ENCODE results near the gene PLCL1. TPM values are rescaled to one million over a fixed set of nuclear protein-coding genes. Genes with fewer than 3 reads are reported as not detected.

PLCL1 gene
- total RNA-seq, 1 donor from 2014 or later = 78.6 TPM

- Histone ChIP-seq H3K27ac (replicated peaks) (no peak overlapping the region), H3K4me1 (peaks cover 48% of the 10 kb centered on the region), H3K9me3 (replicated peaks) (no peaks in the 10 kb centered on the region), H3K36me3 (no peaks in the 10 kb centered on the region), H3K4me3 (no peak overlapping the region), H3K27me3 (ENCODE audit: low read depth) (no peaks in the 10 kb centered on the region)
- intact Hi-C loops (cut with micrococcal nuclease) = no loop called here
- DNase-seq = no peak
- TF ChIP-seq CTCF (IDR thresholded peaks at IDR 0.05; ENCODE audit: borderline replicate concordance) = no peak
These were observed 130.5 kb downstream of the PLCL1 start for GRCh38 chr2:197934934-197935289.

DNA sequence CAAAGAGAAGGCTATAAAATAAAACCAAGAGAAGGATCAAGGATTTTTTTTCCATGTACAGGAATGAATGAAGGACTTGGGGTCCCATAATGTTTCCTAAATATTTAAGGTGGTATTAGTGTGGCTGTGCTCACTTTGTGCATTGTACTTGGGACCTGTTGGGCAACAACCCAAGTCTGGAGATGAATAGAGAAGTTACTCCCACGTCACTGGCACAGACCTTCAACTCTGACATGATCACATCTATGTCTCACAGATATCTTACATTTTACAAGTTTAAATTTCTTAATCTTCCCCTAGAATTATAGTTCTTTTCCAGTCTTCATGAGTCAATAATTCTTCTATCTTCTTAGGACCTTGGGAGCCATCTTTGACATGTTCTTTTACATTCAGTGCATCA is 133.4 kb downstream of the PLCL1 start:
- Histone ChIP-seq H3K9me3 (replicated peaks) (no peaks in the 10 kb centered on the region), H3K4me1 (peaks cover 51% of the 10 kb centered on the region), H3K27ac (replicated peaks) (no peak overlapping the region), H3K27me3 (ENCODE audit: low read depth) (no peaks in the 10 kb centered on the region), H3K36me3 (no peaks in the 10 kb centered on the region), H3K4me3 (no peak overlapping the region)
- no peak for TF ChIP-seq CTCF (IDR thresholded peaks at IDR 0.05; ENCODE audit: borderline replicate concordance)
- DNase-seq = no peak
- intact Hi-C loops (cut with micrococcal nuclease) = no loop called here

DNA sequence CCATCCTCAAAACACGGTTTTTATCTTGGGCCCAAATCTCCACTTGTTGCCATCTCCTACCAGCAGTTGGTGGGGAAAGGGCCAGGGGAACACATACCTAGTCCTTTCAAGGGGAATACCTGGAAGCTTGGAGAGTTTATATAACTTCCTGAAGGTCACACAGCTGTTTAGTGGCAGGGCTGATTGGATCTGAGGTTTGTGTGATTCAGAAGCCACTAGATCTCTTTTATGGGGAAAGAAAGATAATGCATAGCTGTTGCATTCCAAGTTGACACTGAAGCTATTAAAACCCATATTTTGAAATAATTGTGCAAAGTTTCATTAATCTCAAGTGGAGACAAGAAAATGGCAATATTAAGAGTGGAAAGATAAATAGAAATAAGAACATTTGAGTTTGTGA is 134.2 kb downstream of the PLCL1 start:
- intact Hi-C loops (cut with micrococcal nuclease) = no loop called here
- no peak for TF ChIP-seq CTCF (IDR thresholded peaks at IDR 0.05; ENCODE audit: borderline replicate concordance)
- DNase-seq = no peak
- Histone ChIP-seq H3K4me3 (no peak overlapping the region), H3K27me3 (ENCODE audit: low read depth) (no peaks in the 10 kb centered on the region), H3K9me3 (replicated peaks) (no peaks in the 10 kb centered on the region), H3K36me3 (no peaks in the 10 kb centered on the region), H3K27ac (replicated peaks) (no peak overlapping the region), H3K4me1 (peaks cover 48% of the 10 kb centered on the region)

- TF ChIP-seq CTCF (IDR thresholded peaks at IDR 0.05; ENCODE audit: borderline replicate concordance) = no peak
- Histone ChIP-seq H3K4me1 (peaks cover 50% of the 10 kb centered on the region), H3K27me3 (ENCODE audit: low read depth) (no peaks in the 10 kb centered on the region), H3K27ac (replicated peaks) (no peak overlapping the region), H3K4me3 (no peak overlapping the region), H3K36me3 (no peaks in the 10 kb centered on the region), H3K9me3 (replicated peaks) (no peaks in the 10 kb centered on the region)
- intact Hi-C loops (cut with micrococcal nuclease) = no loop called here
- DNase-seq = no peak
These were observed 135.4 kb downstream of the PLCL1 start for GRCh38 chr2:197939787-197940186.

DNA sequence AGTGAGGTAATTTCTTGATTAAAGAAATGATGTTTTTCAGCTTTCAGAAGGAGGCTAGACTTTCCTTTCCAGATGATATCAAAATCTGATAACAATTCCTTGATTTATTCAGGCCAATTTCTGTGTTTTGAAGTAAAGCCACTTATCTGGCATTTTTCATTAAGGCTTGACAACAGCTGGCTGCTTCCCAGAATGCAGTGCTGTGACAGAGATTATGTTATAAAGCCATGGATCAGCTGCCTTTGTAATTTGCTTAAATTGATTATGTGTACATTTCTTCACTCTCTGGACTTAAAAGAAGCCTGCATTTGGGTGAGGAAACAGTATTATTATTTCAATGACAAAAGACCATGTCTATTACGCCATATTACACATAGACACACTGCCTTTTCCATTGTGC is 136.0 kb downstream of the PLCL1 start:
- no peaks in the 10 kb centered on the region for H3K27me3 ChIP-seq (ENCODE audit: low read depth)
- H3K4me3 ChIP-seq = no peak overlapping the region
- no peak overlapping the region for H3K27ac ChIP-seq (replicated peaks)
- no peaks in the 10 kb centered on the region for H3K36me3 ChIP-seq
- intact Hi-C loops (cut with micrococcal nuclease) = no loop called here
- no peak for DNase-seq
- H3K9me3 ChIP-seq (replicated peaks) = no peaks in the 10 kb centered on the region
- H3K4me1 ChIP-seq = peaks cover 51% of the 10 kb centered on the region
- no peak for TF ChIP-seq CTCF (IDR thresholded peaks at IDR 0.05; ENCODE audit: borderline replicate concordance)

DNA sequence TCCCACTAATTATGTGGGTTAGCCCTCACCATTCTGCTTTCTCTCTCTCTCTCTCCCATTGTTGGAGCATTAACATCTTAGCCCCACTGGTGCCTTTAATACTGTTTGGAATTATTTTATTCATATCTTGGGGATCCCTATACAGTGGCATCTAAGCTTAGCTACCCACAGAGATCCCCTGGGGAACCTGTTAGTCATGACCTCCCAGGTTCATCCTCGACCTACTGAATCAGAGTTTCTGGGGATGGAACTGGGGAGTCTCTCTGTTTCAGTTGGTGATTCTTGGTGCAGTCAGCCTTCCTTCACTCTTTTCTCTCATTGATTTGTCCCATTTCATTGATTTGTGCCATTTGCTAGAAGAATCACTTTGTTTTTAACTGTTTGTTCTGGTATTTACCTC is 137.3 kb downstream of the PLCL1 start:
- TF ChIP-seq CTCF (IDR thresholded peaks at IDR 0.05; ENCODE audit: borderline replicate concordance) = no peak
- H3K36me3 ChIP-seq = no peaks in the 10 kb centered on the region
- H3K27ac ChIP-seq (replicated peaks) = no peak overlapping the region
- H3K4me3 ChIP-seq = no peak overlapping the region
- intact Hi-C loops (cut with micrococcal nuclease) = no loop called here
- H3K4me1 ChIP-seq = peaks cover 64% of the 10 kb centered on the region
- DNase-seq = no peak
- no peaks in the 10 kb centered on the region for H3K9me3 ChIP-seq (replicated peaks)
- no peaks in the 10 kb centered on the region for H3K27me3 ChIP-seq (ENCODE audit: low read depth)

Measured in left ventricle myocardium inferior (tissue), 1 donor.